Central memory CD8-positive, alpha-beta T cell (primary cell): ENCODE measurements around the gene CYGB.

Source experiments
- ATAC-seq: fragments of 150-1000 bp; cut with Tn5 transposase; replicated peaks from 2 replicates; pipeline ENCODE4 v1.10.0; 2022; ENCODE audit warnings: mild to moderate bottlenecking, moderate FRiP score, moderate number of reproducible peaks; ENCODE audit not compliant: poor library complexity, severe bottlenecking; ENCODE audit errors: extremely low read depth
- DNase-seq, 2 donors: peaks; one replicate each; pipeline ENCODE4 v3.0.0; 2021; ENCODE audit warnings: low spot score in 2 of 2
- H3K27ac Mint-ChIP-seq: one replicate; pipeline ENCODE4 v1.8.0; 2022; ENCODE audit warnings: low read depth, mild to moderate bottlenecking, moderate library complexity, mixed read lengths
- H3K27me3 Mint-ChIP-seq: one replicate; pipeline ENCODE4 v1.8.0; 2022; ENCODE audit warnings: mixed read lengths
- H3K36me3 Mint-ChIP-seq: one replicate; pipeline ENCODE4 v1.8.0; 2022; ENCODE audit warnings: mild to moderate bottlenecking, moderate library complexity, mixed read lengths; ENCODE audit not compliant: insufficient read depth
- H3K4me1 Mint-ChIP-seq: one replicate; pipeline ENCODE4 v1.8.0; 2022; ENCODE audit warnings: mixed read lengths
- H3K4me3 Mint-ChIP-seq: one replicate; pipeline ENCODE4 v1.8.0; 2022; ENCODE audit warnings: mild to moderate bottlenecking, moderate library complexity, mixed read lengths
- H3K9me3 Mint-ChIP-seq: one replicate; pipeline ENCODE4 v1.8.0; 2022; ENCODE audit warnings: mixed read lengths

CYGB gene

GRCh38 chr17:76554131-76554530, 16.6 kb upstream of the CYGB start:
- no peaks in the 10 kb centered on the region for H3K27me3 Mint-ChIP-seq
- ATAC-seq (no peak), DNase-seq (no peak)
- no peak overlapping the region for H3K4me3 Mint-ChIP-seq
- peaks cover 40% of the 10 kb centered on the region for H3K4me1 Mint-ChIP-seq
- no peak overlapping the region for H3K27ac Mint-ChIP-seq
- no peaks in the 10 kb centered on the region for H3K9me3 Mint-ChIP-seq
- H3K36me3 Mint-ChIP-seq = peaks cover 14% of the 10 kb centered on the region

GRCh38 chr17:76553178-76553908, 15.8 kb upstream of the CYGB start:
- H3K9me3 Mint-ChIP-seq = no peaks in the 10 kb centered on the region
- no peak overlapping the region for H3K4me3 Mint-ChIP-seq
- peaks cover 14% of the 10 kb centered on the region for H3K36me3 Mint-ChIP-seq
- H3K27me3 Mint-ChIP-seq = no peaks in the 10 kb centered on the region
- peaks cover 32% of the 10 kb centered on the region for H3K4me1 Mint-ChIP-seq
- DNase-seq (no peak), ATAC-seq (no peak)
- no peak overlapping the region for H3K27ac Mint-ChIP-seq

- Mint-ChIP-seq H3K36me3 (peaks cover under 1% of the 10 kb centered on the region), H3K27ac (no peak overlapping the region), H3K27me3 (no peaks in the 10 kb centered on the region), H3K4me1 (peaks cover 16% of the 10 kb centered on the region), H3K9me3 (no peaks in the 10 kb centered on the region), H3K4me3 (no peak overlapping the region)
- no peak for ATAC-seq
- DNase-seq = no peak
These were observed 14.2 kb upstream of the CYGB start for GRCh38 chr17:76551685-76552084.

GRCh38 chr17:76550712-76551615, 13.5 kb upstream of the CYGB start:
- peaks cover 11% of the 10 kb centered on the region for H3K4me1 Mint-ChIP-seq
- ATAC-seq = no peak
- no peaks in the 10 kb centered on the region for H3K36me3 Mint-ChIP-seq
- H3K9me3 Mint-ChIP-seq = no peaks in the 10 kb centered on the region
- no peaks in the 10 kb centered on the region for H3K27me3 Mint-ChIP-seq
- no peak overlapping the region for H3K27ac Mint-ChIP-seq
- H3K4me3 Mint-ChIP-seq = no peak overlapping the region
- no peak for DNase-seq

- DNase-seq (no peak), ATAC-seq (no peak)
- Mint-ChIP-seq H3K27ac (no peak overlapping the region), H3K4me3 (no peak overlapping the region), H3K36me3 (no peaks in the 10 kb centered on the region), H3K4me1 (peaks cover 3% of the 10 kb centered on the region), H3K9me3 (no peaks in the 10 kb centered on the region), H3K27me3 (no peaks in the 10 kb centered on the region)
These were observed 12.0 kb upstream of the CYGB start for GRCh38 chr17:76549539-76549938.

GRCh38 chr17:76549215-76549518, 11.7 kb upstream of the CYGB start:
- H3K36me3 Mint-ChIP-seq = no peaks in the 10 kb centered on the region
- ATAC-seq (no peak), DNase-seq (no peak)
- H3K4me1 Mint-ChIP-seq = no peaks in the 10 kb centered on the region
- no peak overlapping the region for H3K4me3 Mint-ChIP-seq
- H3K27me3 Mint-ChIP-seq = no peaks in the 10 kb centered on the region
- no peaks in the 10 kb centered on the region for H3K9me3 Mint-ChIP-seq
- no peak overlapping the region for H3K27ac Mint-ChIP-seq

- Mint-ChIP-seq H3K27me3 (no peaks in the 10 kb centered on the region), H3K36me3 (no peaks in the 10 kb centered on the region), H3K4me1 (no peaks in the 10 kb centered on the region), H3K4me3 (no peak overlapping the region), H3K9me3 (no peaks in the 10 kb centered on the region), H3K27ac (no peak overlapping the region)
- DNase-seq (no peak), ATAC-seq (no peak)
These were observed 11.1 kb upstream of the CYGB start for GRCh38 chr17:76548378-76549214.

- Mint-ChIP-seq H3K4me3 (no peak overlapping the region), H3K36me3 (no peaks in the 10 kb centered on the region), H3K27me3 (peaks cover 2% of the 10 kb centered on the region), H3K4me1 (no peaks in the 10 kb centered on the region), H3K9me3 (no peaks in the 10 kb centered on the region), H3K27ac (no peak overlapping the region)
- ATAC-seq = no peak
- DNase-seq = no peak
These were observed 10.2 kb upstream of the CYGB start for GRCh38 chr17:76547642-76548202.

- H3K36me3 Mint-ChIP-seq = no peaks in the 10 kb centered on the region
- no peak overlapping the region for H3K27ac Mint-ChIP-seq
- DNase-seq (peak; percentile 42 to 44), ATAC-seq (peak; percentile 76)
- H3K9me3 Mint-ChIP-seq = no peaks in the 10 kb centered on the region
- H3K4me1 Mint-ChIP-seq = no peaks in the 10 kb centered on the region
- peaks cover 8% of the 10 kb centered on the region for H3K27me3 Mint-ChIP-seq
- H3K4me3 Mint-ChIP-seq = no peak overlapping the region
These were observed 9.7 kb upstream of the CYGB start for GRCh38 chr17:76547183-76547641.

GRCh38 chr17:76546556-76547182, 9.2 kb upstream of the CYGB start:
- H3K4me1 Mint-ChIP-seq = no peaks in the 10 kb centered on the region
- H3K27ac Mint-ChIP-seq = no peak overlapping the region
- ATAC-seq (no peak), DNase-seq (no peak)
- H3K27me3 Mint-ChIP-seq = peaks cover 13% of the 10 kb centered on the region
- H3K9me3 Mint-ChIP-seq = no peaks in the 10 kb centered on the region
- no peak overlapping the region for H3K4me3 Mint-ChIP-seq
- no peaks in the 10 kb centered on the region for H3K36me3 Mint-ChIP-seq

GRCh38 chr17:76545918-76546555, 8.5 kb upstream of the CYGB start:
- no peak for DNase-seq
- Mint-ChIP-seq H3K27ac (no peak overlapping the region), H3K9me3 (no peaks in the 10 kb centered on the region), H3K36me3 (no peaks in the 10 kb centered on the region), H3K27me3 (peaks cover 19% of the 10 kb centered on the region), H3K4me3 (no peak overlapping the region), H3K4me1 (no peaks in the 10 kb centered on the region)
- ATAC-seq = no peak
